GM21619 (cell line): ENCODE data around the gene VPS35L.

Source experiments
- ATAC-seq: cut with Tn5 transposase; IDR thresholded peaks from one replicate; pipeline ENCODE4 v1.9.1; 2021; ENCODE audit not compliant: unreplicated experiment

VPS35L gene

DNA sequence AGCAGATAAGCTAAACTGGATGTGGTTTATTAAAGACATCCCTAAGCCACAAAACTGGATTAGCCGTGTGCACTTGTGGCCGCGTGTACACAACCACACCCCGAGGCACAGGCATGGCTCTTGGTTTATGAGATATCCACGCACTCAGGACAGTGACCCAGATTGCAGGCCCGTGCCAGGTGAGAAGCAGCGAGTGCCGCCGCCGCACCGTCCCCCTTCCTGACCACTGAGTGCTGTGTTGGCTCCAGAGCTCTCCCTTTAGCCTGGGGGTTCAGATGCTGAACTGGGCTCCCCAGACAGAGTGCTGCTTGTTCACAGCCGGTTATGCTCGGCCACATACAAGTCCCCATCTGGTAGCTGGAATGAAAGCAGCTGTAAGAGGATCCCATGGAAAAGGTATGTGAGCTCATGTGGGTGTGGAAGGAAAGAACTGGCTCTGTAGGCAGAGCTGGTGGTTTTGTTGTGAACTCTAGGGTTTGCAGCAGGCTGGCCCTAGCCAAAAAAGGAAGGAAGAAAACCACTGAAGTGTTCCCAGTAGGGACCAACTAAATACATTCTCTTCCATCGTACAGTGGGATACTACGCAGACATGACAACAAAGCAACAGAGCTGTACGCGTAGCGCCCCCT lies 133.0 kb downstream of the VPS35L start:
- ATAC-seq, result no peak

- no peak for ATAC-seq
These were observed 133.8 kb downstream of the VPS35L start for GRCh38 chr16:19689342-19689741.

DNA sequence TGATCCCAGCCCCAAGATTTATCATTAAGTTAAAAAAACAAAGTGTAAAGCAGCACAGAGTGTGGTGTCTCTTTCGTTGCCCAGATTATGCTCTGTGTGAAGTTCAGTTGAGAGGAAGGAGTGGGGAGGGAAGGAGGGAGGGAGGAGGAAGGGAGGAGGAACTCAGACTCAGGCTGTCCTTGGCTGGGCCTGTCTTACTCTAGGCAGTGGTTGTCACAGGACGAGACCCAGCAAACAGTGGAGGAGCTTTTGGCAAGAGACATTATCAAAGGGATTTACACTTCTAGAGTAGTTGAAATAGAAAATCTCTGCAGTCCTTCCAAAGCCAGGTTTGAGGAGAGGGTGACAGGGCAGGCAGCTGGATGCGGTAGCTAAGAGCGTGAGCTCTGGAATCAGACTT lies 134.7 kb downstream of the VPS35L start:
- ATAC-seq, result no peak

GRCh38 chr16:19691161-19691711 lies 135.7 kb downstream of the VPS35L start:
- ATAC-seq, result no peak

- ATAC-seq, result no peak
These were observed 139.5 kb downstream of the VPS35L start for GRCh38 chr16:19694989-19695388.

DNA sequence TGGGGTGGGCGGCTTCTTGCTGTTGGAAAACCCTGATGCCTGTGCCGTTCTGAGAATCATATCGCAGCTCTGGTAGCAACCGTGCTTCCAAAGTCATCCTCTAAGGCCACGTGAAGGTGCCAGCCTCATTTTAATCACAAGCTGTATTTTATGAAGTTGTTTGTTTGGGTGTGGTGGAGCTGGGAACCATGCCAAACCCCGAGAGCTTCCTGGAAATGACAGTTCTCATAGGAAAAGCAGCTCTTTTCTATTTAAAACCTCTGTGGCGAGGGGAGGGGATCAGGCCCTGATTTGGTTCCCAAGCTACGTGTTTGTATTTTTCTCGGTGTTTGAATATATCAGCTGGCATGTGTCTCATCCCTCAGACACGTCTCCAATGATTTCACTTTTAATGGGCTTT lies 140.8 kb downstream of the VPS35L start:
- no peak for ATAC-seq

DNA sequence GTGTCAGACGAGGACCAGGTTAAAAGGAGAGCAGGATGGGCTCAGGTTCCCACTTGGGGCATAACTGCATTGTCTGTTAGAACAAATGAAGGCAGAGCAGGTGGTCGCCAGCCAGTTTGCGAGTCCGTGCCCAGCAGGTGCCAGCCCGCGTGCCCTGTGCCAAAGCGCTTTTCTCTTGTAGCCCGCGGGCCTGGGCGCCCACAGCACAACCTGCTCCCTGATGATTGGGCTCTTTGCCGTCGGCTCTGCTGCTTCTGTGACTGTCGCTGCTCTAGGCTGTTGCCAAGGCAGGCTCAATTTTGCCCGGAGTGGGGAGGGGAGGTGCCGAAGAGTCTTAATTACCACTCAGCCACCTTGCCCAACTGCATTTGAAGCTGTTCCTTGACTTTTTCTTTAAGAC lies 141.5 kb downstream of the VPS35L start:
- no peak for ATAC-seq

DNA sequence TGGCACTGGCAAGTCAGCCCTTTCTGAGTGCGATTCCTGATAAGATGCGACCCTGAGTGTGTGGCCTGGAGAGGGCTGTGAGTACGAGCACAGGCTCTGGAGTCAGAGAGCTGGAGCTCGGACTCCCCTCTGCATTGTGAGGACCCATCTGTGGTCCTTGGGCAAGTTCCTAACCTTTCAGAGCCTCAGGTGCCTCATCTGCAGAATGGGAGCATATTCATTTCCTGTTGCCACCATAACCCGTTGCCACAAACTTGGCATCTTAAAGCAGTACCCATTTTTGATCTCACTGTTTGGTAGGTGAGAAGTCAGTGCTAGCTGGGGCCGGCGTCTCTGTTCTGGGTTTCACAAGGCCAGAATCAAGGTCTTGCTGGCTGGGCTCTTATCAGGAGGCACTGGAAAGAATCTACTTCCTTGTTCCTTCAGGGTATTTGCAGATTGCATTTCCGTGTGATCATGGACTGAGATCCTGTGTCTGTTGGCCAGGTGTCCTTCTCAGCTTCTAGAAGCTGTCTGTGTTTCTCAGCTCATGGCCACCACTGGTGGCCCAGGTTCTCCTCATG lies 142.3 kb downstream of the VPS35L start:
- no peak for ATAC-seq

DNA sequence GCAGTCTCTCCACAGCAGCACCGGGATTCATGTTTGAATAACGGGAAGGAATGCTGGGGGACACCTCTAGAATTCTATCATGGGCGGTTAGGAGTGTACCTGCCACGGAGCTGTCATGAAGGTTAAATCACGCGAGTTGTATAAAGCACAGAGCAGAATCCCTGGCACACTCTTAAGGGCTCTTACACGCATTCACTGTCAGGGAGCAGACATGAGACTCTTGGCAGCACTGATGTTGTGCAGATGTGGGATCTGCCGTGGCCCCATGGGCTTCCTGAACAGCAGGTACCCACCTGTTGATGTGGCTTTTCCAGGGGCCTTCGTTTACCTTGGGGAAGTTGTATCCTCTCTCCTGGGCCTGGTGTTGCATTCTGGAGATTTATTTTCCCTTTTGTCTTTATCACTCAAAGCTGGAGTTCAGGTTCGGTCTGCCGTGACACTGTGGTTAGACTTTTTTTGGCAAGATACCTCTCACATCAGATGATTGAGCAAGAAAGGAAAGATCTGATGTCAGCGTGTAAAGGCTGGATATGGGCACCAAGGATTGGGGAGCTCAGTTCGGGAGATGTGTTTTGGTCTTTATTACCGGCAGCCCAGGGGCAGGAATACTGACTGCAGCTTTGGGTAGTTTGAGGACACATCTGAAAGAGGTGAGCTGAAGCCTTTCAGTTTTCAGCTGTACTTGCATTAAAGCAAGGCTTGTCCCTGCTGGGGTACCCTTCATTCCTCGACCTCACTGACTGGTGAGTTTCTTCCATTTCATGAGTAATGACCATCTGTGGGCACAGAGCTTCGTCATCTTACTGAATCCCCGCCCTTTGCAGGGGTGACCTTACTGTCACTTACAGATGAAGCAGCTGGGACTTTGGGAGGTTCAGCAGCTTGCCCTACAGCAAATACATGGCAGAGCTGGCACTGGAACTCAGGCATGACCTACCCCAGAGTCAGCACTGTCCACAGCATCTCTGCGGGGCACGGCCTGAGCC lies 143.3 kb downstream of the VPS35L start:
- no peak for ATAC-seq

- no peak for ATAC-seq
These were observed 144.0 kb downstream of the VPS35L start for GRCh38 chr16:19699472-19699871.

DNA sequence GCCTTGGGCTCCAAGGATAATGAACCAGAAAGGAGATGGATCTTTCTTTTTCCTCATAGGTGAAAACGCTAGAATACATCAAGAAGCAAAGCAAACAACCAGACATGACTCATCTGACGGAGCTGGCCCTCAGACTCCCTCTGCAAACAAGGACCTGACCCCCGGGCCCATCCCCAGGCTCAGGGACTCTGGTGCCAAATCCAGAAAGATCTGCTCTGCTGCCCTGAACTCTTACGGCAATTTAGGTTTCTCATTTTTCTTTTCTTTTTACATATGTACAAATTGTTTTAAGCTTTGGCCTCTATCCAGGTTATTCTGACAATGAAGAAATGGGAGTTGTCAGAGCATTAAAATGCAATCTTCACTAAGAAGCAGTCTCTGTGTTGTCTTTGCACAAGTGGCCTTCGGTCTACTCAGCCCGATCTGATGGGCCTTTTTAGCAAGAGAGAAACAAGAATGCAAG lies 144.8 kb downstream of the VPS35L start:
- ATAC-seq, result no peak

DNA sequence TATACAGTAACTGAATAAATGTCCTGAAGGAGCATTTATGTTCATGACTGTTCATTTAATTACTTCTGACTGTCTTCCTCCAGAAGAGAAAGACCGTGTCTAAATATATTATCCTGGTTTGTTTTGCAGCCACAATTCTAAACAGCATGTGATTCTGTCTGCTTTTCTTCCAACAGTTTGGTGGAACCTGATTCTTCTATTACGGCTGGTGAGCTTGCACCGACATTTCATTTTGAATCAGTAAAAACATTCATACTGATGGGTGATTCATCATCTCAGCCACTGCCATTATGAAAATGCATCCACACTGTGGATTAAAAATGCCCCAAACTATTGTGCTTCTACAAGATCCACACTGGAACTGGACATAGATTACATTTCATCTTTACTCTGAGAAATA lies 145.6 kb downstream of the VPS35L start:
- no peak for ATAC-seq

DNA sequence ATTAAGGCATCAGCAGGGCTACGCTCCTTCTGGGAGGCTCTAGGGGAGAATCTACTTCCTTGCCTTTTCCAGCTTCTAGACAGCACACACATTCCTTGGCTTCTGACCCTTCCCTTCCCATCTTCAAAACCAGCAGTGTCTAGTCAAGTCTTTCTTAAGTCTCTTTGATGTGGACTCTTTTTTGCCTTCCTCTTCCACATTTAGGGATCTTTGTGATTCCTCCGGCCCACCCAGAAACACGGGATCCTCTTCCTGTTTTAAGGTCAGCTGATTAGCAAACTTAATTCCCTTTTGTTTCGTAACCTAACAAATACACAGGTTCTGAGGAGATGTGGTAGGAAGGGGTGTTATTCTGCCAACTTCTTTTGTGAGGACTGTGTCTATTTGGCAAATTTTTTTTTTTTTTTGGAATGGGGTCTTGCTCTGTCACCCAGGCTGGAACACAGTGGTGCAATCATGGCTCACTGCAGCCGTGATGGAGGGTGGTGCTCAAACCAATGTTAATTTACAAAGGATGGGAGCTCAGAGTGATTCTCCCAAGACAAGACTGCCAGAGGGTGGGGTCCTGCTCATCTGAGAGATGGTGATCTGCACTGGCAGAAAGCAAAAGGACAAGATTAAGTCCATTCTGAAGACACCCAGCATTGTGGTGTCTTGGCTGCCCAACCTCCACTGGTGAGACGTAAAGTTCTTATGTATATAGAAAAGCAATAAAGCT lies 147.8 kb downstream of the VPS35L start:
- ATAC-seq, result no peak

- ATAC-seq, result no peak
These were observed 149.0 kb downstream of the VPS35L start for GRCh38 chr16:19704321-19705145.

DNA sequence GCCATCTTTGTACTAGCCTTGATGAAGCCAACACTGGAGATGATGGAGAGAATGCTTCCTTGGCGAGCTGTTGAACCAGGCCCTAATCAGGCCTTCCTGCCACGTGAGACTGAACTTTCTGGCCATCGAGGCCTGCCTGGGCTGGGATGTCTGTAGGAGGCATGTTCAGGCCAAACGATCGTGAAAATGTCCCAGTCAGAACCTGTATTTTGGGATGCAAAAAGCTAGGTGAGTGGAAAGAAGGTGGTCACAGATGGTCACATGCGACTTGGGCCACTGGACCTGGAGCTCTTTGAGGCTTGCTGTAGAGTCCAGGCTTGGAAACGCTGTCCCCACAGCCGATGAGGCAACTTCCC lies 149.6 kb downstream of the VPS35L start:
- ATAC-seq, result no peak

DNA sequence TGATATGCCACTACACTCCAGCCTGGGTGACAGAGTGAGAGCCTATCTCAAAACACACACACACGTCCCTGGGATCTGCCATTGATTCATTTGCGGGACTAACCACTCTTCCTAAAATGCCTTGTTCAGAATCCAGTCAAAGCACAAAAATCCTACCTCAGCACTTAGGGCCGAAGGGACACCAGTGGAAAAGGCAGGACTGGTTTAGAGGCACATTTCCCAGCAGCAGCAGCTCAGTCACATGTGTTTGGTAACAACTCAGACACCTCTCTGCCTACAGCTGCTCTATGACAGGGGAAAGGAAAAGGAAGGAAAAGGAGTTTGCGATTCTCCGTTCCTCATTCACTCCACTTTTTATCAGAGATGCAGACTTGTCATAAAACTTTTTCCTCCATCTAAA lies 150.3 kb downstream of the VPS35L start:
- ATAC-seq, result no peak

DNA sequence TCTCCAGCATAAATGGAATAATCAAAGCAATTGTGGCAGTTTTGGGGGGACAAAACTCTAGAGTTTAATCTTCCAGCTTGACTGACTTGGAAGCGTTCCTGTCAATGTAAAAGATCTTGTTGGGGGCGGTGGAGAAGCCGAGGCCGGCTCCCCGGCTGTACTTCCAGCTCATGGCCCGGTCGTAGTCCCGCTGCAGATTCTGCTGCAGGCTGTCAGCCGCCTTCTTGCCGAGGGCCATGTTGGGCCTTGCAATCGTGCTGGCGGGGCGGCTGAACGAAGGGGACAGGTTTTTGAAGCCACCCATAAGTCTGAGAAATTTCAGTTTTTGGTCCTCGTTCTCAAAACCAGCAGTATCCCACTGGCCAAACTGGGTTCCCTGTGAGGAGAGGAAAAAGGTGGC lies 151.3 kb downstream of the VPS35L start:
- no peak for ATAC-seq

- no peak for ATAC-seq
These were observed 152.2 kb downstream of the VPS35L start for GRCh38 chr16:19707569-19708295.
